NCI-H345 (cell line): ENCODE data around the gene WWOX.

ENCODE experiments used
- DNase-seq: peaks from one replicate; lab custom pipeline; 2025; lab: John Stamatoyannopoulos, UW

The WWOX gene

GRCh38 chr16:78740269-78740668 is 640.8 kb downstream of the WWOX start:
- no peak for DNase-seq

DNA sequence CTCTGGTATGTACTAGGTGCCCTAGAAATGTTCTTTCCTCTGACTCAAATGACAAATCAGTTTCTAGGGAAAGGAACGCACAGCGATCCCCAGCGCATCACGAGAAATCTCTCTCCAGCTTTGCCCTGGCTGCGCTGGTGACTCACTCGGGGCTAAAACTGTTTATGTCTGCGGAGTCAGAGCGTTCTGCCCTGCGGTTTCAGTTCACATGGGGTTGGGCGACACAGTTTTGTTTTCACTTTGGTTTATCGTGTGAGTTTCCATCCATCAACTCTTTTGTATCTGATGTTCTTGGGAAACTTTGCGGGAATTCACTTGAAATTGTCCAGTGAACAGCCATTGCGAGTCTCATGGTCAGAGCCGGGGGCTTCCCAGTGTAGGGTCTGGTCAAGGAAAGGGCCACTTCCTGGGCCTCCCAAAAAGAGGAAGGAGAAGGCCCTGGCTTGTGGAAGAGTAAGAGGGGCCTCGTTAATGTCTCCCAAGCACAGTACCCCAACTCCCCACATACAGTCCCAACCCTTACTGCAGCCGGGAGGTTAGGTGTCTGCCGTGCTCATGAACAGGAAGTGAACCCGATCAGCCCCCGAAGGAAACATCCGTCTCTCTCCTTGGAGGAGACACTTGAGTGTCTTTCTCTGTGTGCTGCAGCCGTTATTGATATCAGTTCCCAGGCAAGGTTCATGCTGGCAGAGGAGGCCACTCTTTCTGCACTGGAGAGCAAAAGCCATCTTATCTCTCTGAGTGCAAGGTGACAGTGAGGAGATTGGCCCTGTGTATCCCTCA is 643.2 kb downstream of the WWOX start:
- no peak for DNase-seq

DNA sequence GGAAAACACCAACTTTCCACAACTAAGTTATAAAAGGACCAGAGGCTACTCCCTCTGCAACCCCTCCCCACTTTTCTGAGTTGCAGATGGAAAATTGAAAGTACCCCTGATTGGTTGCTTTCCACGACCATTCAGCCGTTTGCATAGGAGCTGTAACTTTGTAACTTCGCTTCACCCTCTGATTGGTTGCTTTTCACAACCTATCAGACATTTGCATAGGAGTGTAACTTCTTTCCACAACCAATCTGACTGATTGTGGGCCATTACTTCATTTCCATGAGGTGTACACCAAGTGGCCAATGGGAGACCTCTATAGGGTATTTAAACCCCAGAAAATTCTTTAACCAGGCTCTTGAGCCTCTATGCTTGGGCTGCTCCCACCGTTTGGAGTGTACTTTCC is 644.1 kb downstream of the WWOX start:
- no peak for DNase-seq

- DNase-seq = no peak
Measured at GRCh38 chr16:78744099-78744498, 644.6 kb downstream of the WWOX start.

DNA sequence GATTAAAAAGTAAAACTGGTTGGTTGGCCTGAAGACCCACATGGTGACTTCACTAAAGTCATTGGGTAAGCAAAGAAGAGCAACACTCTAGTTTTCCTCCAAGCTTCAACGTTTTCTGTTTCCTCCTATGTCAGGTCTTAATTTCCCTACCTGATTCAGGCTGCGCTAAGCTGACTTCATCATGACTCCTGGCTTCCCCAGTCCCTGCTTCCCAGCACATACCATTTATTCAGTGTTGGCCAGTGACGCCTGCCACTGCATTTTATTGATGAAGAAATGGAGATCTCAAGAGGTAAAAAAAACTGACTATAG is 645.3 kb downstream of the WWOX start:
- no peak for DNase-seq

- DNase-seq = no peak
Measured at GRCh38 chr16:78745108-78746019, 645.9 kb downstream of the WWOX start.

DNA sequence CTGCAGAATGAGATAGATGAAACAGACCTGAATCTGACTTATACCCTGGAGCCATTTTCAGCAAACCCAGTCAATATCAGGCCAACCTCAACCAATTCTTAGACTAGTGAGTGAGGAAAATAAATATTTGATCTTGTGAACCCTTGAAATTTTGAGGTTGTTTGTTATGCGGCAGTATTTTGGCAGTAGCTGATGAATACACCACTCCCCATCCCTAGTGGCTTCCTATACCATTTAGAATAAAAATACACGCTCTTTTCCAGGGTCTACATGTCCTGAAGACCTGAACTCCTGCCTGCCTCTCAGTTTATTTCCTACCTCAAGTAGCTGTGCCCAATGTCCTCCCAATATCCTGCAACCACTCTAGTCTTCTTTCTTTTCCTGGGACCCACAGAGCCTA is 647.3 kb downstream of the WWOX start:
- no peak for DNase-seq

GRCh38 chr16:78748220-78748929 is 648.9 kb downstream of the WWOX start:
- DNase-seq = peak; percentile 60

- DNase-seq = no peak
Measured at GRCh38 chr16:78749745-78750268, 650.4 kb downstream of the WWOX start.

DNA sequence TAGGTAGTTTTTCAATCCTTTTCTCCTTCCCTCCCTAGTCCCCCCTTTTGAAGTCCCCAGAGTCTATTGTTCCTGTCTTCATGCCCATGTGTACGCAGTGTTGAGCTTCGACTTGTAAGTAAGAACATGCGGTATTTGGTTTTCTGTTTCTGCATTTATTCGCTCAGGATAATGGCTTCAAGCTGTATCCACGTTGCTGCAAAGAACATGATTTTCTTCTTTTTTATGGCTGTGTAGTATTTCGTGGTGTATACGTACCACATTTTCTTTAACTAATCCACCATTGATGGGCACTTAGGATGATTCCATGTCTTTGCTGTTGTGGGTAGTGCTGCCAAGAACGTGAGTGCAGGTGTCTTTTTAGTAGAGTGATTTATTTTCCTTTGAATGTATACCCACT is 651.2 kb downstream of the WWOX start:
- no peak for DNase-seq

DNA sequence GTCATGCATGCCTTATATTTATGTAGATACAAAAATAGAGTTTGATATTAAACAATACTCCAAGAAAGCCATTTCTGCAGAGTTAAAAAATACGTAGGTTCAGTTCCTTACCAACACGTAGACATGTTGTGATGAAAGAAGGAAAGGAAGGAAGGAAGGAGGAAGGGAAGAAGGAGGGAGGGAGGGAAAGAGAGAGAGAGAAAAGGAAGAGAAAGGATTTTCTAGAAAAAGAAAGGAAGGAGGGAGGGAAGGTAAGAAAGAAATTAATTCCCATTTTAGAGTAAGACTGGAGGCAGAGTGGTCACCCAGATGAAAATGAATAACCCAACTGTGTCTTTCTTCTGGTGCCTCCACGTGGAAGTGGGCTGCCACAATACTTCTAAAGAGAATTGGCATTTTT is 652.1 kb downstream of the WWOX start:
- DNase-seq = no peak

DNA sequence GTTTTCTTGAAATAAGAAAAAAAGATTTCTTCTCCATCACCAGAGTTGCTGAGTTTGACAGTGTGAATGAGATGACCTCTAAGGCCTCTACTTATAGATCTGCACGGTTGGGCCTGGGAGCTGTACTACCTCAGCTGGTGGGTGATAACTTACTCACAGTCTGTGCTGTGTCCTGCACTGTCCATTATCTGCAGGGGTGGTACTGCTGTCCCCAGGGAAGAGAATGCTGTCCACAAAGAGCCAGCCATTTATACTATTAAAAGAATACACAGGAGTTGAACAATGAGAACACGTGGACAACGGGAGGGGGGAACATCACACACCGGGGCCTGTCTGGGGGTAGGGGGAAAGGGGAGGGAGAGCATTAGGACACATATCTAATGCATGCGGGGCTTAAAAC is 655.3 kb downstream of the WWOX start:
- DNase-seq = no peak

DNA sequence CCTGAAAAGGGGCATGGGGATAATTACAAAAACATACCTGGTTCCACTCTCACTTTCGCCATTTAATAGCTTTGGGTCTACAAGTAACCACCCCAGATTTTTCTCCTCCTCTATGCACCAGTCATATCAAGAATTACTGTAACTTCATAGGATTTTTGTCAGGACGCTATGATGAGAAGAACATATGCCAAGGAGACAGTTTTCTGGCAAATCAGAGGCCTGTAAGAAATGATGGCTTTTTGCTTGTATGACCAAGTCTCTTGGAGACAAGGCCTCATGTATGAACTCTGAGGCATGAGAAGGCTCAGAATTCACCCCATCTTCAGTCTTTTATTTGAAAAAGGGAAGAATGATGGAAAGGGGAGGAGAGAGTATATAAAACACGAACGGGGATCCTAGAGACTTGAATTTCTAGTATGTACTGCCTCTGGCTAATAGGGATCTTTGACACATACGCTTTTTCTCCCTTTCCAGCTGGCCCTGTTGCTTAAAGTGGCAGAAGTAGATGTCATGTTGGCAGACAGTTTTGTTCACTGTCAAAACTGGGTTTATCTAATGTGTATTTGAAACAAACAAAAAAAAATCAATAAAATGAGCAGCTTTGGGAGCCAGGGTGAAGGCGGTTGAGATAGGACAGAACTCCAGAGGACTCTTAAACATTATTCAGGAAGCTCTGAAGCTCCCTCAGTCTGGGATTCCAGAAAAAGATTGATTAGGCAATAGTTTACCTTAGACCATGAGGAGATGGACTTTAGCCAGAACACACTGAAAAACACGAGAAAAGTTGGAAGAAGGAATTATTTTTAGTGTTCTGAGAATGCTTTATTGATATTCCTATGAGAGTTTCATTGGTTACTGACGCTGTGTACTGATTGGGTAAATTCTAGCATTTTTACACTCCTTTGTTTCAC is 656.6 kb downstream of the WWOX start:
- DNase-seq = no peak

GRCh38 chr16:78759596-78759995 is 660.1 kb downstream of the WWOX start:
- no peak for DNase-seq

- no peak for DNase-seq
Measured at GRCh38 chr16:78760611-78761010, 661.2 kb downstream of the WWOX start.

DNA sequence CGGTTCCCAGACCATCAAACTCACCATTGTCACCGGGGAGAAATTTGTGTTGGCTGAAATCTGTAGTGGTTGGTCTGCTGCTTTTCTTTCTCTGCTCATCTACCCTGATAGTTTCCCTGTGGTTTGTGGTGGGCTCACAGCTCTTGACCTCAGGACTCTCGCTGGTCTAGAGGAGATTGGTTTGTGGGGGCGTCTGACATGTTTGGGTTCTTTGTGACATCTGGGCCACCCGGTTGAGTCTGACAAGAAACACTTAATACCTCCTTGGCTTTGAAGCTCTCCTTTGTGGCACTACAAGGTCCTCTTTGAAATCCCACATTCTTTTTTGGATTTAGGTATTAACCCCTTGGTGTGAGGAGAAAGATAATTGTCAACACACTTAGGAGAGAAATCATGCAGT is 662.0 kb downstream of the WWOX start:
- DNase-seq = no peak

DNA sequence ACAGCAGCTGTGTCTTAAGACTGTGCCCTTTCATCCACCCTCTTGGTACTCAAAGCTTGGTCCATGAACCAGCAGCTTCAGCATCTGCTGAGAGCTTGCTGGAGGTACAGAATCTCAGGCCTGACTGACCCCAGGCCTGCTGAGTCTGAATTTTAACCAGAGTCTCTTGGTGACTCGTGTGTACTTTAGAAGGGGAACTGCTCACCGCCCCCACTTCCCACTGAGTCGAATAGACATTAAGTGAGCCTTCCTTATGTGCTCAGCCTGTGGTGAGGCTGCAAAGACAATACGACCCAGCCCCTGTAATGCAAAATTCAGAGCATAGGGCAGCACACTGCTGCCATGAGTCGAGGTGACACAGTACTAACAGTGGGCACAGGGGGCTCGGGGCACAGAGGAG is 662.8 kb downstream of the WWOX start:
- DNase-seq = no peak

GRCh38 chr16:78763821-78764440 is 664.5 kb downstream of the WWOX start:
- DNase-seq = peak; percentile 24

DNA sequence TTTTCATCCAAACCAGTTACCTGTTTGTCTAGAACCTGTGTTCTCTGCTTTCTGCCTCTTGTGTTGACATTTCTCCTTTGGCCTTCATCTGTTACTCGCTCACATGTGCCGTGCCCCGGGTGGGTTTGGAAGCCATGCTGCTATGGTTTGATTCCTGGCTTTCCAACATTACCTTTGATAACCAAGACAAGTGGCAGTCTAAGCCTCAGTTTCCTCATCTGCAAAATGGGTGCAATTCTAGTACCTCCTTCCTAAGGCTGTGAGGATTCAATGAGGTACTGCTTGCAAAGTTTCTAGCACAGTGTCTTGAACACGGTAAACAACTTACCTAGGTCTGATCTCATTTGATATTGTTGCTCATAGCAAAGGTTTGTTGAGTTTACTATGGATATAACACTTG is 665.0 kb downstream of the WWOX start:
- no peak for DNase-seq

GRCh38 chr16:78768226-78768625 is 668.8 kb downstream of the WWOX start:
- no peak for DNase-seq

DNA sequence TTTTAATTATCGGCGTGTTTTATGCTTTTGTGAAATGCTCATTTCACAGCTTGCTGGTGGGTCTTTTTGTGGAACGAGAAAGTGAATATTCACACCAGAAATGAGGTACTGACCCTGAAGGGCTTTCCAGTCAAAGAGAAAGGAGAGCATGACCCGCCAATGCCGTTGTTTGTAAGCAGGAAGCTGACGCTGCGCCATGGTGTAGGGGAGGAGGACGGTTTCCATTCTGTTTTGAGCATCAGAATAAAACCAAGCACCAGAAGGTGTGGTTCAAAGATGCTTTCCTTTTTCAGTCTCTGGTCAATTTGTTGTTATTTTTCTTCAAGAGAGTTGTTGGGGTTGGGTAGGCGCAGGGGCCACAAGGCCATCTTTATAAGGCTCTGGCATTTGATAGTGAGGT is 669.3 kb downstream of the WWOX start:
- DNase-seq = no peak
